ENCODE data around the gene MYO1B. TPM values are rescaled to one million over a fixed set of nuclear protein-coding genes. Genes with fewer than 3 reads are reported as not detected.

The MYO1B gene
- total RNA-seq, 1 experiment from 2014 or later: 43.6 TPM

DNA sequence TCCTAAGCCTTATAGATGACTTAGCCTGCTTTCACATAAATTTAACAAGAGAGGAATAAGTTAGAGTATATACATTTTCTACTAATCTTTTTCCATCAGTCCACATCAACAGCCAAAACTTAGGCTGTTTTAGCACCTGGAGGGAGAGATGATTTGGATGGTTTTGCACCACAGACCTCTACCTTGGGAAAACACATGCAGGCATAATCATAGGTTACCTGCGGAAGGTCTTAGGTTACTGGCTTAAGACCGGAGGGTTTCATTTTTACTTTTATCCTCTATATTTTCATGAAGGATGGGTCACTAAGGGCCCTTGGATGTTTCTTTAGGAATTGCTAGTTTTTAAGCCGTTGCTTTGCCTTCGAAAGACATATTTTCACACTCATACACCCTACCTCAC lies 66.0 kb downstream of the MYO1B start:
- no peaks in the 10 kb centered on the region; the same call in 1 of the 2 replicates for H3K9me3 Mint-ChIP-seq
- ATAC-seq (no peak), DNase-seq (ENCODE audit: low spot score) (no peak)
- ChIA-PET POLR2A (no interaction called here), CTCF (no interaction called here)
- H3K36me3 Mint-ChIP-seq: no peaks in the 10 kb centered on the region
- no peak overlapping the region for H3K27ac Mint-ChIP-seq
- H3K4me1 Mint-ChIP-seq: peaks cover 19% of the 10 kb centered on the region
- no peak for TF ChIP-seq RELA (CRISPR knock-in tag; IDR thresholded peaks at IDR 0.05; ENCODE audit: borderline replicate concordance)
- no peak for TF ChIP-seq ZNF121 (CRISPR knock-in tag; IDR thresholded peaks at IDR 0.05)
- TF ChIP-seq IRF2 (CRISPR knock-in tag; IDR thresholded peaks at IDR 0.05; ENCODE audit: borderline replicate concordance, low read depth): no peak
- TF ChIP-seq, protein P1, sequence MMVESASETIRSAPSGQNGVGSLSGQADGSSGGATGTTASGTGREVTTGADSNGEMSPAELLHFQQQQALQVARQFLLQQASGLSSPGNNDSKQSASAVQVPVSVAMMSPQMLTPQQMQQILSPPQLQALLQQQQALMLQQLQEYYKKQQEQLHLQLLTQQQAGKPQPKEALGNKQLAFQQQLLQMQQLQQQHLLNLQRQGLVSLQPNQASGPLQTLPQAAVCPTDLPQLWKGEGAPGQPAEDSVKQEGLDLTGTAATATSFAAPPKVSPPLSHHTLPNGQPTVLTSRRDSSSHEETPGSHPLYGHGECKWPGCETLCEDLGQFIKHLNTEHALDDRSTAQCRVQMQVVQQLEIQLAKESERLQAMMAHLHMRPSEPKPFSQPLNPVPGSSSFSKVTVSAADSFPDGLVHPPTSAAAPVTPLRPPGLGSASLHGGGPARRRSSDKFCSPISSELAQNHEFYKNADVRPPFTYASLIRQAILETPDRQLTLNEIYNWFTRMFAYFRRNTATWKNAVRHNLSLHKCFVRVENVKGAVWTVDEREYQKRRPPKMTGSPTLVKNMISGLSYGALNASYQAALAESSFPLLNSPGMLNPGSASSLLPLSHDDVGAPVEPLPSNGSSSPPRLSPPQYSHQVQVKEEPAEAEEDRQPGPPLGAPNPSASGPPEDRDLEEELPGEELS (CRISPR knock-in tag; IDR thresholded peaks at IDR 0.05): no peak
- TF ChIP-seq, protein P2, sequence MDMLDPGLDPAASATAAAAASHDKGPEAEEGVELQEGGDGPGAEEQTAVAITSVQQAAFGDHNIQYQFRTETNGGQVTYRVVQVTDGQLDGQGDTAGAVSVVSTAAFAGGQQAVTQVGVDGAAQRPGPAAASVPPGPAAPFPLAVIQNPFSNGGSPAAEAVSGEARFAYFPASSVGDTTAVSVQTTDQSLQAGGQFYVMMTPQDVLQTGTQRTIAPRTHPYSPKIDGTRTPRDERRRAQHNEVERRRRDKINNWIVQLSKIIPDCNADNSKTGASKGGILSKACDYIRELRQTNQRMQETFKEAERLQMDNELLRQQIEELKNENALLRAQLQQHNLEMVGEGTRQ (CRISPR knock-in tag; IDR thresholded peaks at IDR 0.05): no peak
- TF ChIP-seq, protein P3, sequence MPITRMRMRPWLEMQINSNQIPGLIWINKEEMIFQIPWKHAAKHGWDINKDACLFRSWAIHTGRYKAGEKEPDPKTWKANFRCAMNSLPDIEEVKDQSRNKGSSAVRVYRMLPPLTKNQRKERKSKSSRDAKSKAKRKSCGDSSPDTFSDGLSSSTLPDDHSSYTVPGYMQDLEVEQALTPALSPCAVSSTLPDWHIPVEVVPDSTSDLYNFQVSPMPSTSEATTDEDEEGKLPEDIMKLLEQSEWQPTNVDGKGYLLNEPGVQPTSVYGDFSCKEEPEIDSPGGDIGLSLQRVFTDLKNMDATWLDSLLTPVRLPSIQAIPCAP (CRISPR knock-in tag; IDR thresholded peaks at IDR 0.05): no peak
- TF ChIP-seq, protein P4, sequence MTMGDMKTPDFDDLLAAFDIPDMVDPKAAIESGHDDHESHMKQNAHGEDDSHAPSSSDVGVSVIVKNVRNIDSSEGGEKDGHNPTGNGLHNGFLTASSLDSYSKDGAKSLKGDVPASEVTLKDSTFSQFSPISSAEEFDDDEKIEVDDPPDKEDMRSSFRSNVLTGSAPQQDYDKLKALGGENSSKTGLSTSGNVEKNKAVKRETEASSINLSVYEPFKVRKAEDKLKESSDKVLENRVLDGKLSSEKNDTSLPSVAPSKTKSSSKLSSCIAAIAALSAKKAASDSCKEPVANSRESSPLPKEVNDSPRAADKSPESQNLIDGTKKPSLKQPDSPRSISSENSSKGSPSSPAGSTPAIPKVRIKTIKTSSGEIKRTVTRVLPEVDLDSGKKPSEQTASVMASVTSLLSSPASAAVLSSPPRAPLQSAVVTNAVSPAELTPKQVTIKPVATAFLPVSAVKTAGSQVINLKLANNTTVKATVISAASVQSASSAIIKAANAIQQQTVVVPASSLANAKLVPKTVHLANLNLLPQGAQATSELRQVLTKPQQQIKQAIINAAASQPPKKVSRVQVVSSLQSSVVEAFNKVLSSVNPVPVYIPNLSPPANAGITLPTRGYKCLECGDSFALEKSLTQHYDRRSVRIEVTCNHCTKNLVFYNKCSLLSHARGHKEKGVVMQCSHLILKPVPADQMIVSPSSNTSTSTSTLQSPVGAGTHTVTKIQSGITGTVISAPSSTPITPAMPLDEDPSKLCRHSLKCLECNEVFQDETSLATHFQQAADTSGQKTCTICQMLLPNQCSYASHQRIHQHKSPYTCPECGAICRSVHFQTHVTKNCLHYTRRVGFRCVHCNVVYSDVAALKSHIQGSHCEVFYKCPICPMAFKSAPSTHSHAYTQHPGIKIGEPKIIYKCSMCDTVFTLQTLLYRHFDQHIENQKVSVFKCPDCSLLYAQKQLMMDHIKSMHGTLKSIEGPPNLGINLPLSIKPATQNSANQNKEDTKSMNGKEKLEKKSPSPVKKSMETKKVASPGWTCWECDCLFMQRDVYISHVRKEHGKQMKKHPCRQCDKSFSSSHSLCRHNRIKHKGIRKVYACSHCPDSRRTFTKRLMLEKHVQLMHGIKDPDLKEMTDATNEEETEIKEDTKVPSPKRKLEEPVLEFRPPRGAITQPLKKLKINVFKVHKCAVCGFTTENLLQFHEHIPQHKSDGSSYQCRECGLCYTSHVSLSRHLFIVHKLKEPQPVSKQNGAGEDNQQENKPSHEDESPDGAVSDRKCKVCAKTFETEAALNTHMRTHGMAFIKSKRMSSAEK (CRISPR knock-in tag; IDR thresholded peaks at IDR 0.05; ENCODE audit: borderline replicate concordance): no peak
- TF ChIP-seq ELF4 (CRISPR knock-in tag; IDR thresholded peaks at IDR 0.05; ENCODE audit: low read depth): no peak
- TF ChIP-seq, protein P5, sequence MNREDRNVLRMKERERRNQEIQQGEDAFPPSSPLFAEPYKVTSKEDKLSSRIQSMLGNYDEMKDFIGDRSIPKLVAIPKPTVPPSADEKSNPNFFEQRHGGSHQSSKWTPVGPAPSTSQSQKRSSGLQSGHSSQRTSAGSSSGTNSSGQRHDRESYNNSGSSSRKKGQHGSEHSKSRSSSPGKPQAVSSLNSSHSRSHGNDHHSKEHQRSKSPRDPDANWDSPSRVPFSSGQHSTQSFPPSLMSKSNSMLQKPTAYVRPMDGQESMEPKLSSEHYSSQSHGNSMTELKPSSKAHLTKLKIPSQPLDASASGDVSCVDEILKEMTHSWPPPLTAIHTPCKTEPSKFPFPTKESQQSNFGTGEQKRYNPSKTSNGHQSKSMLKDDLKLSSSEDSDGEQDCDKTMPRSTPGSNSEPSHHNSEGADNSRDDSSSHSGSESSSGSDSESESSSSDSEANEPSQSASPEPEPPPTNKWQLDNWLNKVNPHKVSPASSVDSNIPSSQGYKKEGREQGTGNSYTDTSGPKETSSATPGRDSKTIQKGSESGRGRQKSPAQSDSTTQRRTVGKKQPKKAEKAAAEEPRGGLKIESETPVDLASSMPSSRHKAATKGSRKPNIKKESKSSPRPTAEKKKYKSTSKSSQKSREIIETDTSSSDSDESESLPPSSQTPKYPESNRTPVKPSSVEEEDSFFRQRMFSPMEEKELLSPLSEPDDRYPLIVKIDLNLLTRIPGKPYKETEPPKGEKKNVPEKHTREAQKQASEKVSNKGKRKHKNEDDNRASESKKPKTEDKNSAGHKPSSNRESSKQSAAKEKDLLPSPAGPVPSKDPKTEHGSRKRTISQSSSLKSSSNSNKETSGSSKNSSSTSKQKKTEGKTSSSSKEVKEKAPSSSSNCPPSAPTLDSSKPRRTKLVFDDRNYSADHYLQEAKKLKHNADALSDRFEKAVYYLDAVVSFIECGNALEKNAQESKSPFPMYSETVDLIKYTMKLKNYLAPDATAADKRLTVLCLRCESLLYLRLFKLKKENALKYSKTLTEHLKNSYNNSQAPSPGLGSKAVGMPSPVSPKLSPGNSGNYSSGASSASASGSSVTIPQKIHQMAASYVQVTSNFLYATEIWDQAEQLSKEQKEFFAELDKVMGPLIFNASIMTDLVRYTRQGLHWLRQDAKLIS (CRISPR knock-in tag; IDR thresholded peaks at IDR 0.05; ENCODE audit: borderline replicate concordance): no peak
- no peak for TF ChIP-seq JUN (CRISPR knock-in tag; IDR thresholded peaks at IDR 0.05)
- no peak for TF ChIP-seq ZNF219 (CRISPR knock-in tag; IDR thresholded peaks at IDR 0.05; ENCODE audit: borderline replicate concordance)
- TF ChIP-seq, protein P6, sequence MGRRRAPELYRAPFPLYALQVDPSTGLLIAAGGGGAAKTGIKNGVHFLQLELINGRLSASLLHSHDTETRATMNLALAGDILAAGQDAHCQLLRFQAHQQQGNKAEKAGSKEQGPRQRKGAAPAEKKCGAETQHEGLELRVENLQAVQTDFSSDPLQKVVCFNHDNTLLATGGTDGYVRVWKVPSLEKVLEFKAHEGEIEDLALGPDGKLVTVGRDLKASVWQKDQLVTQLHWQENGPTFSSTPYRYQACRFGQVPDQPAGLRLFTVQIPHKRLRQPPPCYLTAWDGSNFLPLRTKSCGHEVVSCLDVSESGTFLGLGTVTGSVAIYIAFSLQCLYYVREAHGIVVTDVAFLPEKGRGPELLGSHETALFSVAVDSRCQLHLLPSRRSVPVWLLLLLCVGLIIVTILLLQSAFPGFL (CRISPR knock-in tag; IDR thresholded peaks at IDR 0.05; ENCODE audit: borderline replicate concordance): no peak
- no peak for TF ChIP-seq NR2C2 (CRISPR knock-in tag; IDR thresholded peaks at IDR 0.05)
- no peak for TF ChIP-seq MYBL2 (CRISPR knock-in tag; IDR thresholded peaks at IDR 0.05)
- TF ChIP-seq, protein P7, sequence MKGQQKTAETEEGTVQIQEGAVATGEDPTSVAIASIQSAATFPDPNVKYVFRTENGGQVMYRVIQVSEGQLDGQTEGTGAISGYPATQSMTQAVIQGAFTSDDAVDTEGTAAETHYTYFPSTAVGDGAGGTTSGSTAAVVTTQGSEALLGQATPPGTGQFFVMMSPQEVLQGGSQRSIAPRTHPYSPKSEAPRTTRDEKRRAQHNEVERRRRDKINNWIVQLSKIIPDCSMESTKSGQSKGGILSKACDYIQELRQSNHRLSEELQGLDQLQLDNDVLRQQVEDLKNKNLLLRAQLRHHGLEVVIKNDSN (CRISPR knock-in tag; IDR thresholded peaks at IDR 0.05): no peak
- no peak for TF ChIP-seq ZNF263 (CRISPR knock-in tag; IDR thresholded peaks at IDR 0.05; ENCODE audit: low read depth)
- TF ChIP-seq, protein P8, sequence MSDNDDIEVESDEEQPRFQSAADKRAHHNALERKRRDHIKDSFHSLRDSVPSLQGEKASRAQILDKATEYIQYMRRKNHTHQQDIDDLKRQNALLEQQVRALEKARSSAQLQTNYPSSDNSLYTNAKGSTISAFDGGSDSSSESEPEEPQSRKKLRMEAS (CRISPR knock-in tag; IDR thresholded peaks at IDR 0.05): no peak
- TF ChIP-seq, protein P9, sequence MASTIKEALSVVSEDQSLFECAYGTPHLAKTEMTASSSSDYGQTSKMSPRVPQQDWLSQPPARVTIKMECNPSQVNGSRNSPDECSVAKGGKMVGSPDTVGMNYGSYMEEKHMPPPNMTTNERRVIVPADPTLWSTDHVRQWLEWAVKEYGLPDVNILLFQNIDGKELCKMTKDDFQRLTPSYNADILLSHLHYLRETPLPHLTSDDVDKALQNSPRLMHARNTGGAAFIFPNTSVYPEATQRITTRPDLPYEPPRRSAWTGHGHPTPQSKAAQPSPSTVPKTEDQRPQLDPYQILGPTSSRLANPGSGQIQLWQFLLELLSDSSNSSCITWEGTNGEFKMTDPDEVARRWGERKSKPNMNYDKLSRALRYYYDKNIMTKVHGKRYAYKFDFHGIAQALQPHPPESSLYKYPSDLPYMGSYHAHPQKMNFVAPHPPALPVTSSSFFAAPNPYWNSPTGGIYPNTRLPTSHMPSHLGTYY (CRISPR knock-in tag; IDR thresholded peaks at IDR 0.05): no peak
- TF ChIP-seq ZNF671 (CRISPR knock-in tag; IDR thresholded peaks at IDR 0.05): no peak
- no peak overlapping the region for H3K4me3 Mint-ChIP-seq
- no peaks in the 10 kb centered on the region for H3K27me3 Mint-ChIP-seq (ENCODE audit: low read depth)
